SK-N-SH (cell line): ENCODE measurements around the gene ITGA1. TPM values are rescaled to one million over a fixed set of nuclear protein-coding genes. Genes with fewer than 3 reads are reported as not detected.

Experiments
- CTCF ChIA-PET: fragments of 300-600, 350-600 bp; formaldehyde crosslinking; extraction: SDS; loops from one replicate; lab custom pipeline; 2021; lab: Yijun Ruan, JAX
- POLR2A ChIA-PET: fragments of 350-600 bp; sonication (Branson Sonifier 250); formaldehyde crosslinking; extraction: SDS; loops from one replicate; lab custom pipeline; 2020; ENCODE audit warnings: antibody characterized with exemption, inconsistent platforms; lab: Yijun Ruan, JAX
- DNase-seq: peaks from one replicate; pipeline ENCODE4 v3.0.0; 2012
- H2AFZ ChIP-seq: fragments of 200-600 bp; sonication (generic); 2 replicates; pipeline ENCODE4 v1.8.1; 2016; ENCODE audit warnings: antibody characterized with exemption, mild to moderate bottlenecking, low read depth
- H3F3A ChIP-seq: fragments of 200-600 bp; sonication (generic); replicated peaks from 2 replicates; pipeline ENCODE3; 2016; ENCODE audit warnings: antibody characterized with exemption, mild to moderate bottlenecking; ENCODE audit not compliant: insufficient read depth
- H3K27ac ChIP-seq, 2 experiments: fragments of 200-500 bp in 1 of 2; fragments of 200-600 bp in 1 of 2; sonication (Bioruptor generic) in 1 of 2; sonication (generic), shearing (Covaris generic) in 1 of 2; 2 replicates each; pipeline versions ENCODE4 v1.5.1 to v1.6.1; 2014 to 2016; ENCODE audit warnings: low read depth in 2 of 2, inconsistent platforms in 1 of 2, low read length in 1 of 2, mild to moderate bottlenecking in 1 of 2, mixed read lengths in 1 of 2
- H3K27me3 ChIP-seq: fragments of 200-600 bp; sonication (generic), shearing (Covaris generic); 2 replicates; pipeline ENCODE4 v1.6.1; 2016; ENCODE audit warnings: mixed run types; ENCODE audit not compliant: insufficient read depth
- H3K36me3 ChIP-seq, 2 experiments: fragments of 200-500 bp in 1 of 2; fragments of 200-600 bp in 1 of 2; sonication (Bioruptor generic) in 1 of 2; sonication (generic) in 1 of 2; replicated peaks in 1 of 2; 2 replicates each; pipeline versions ENCODE3 to v1.5.1; 2014 to 2016; ENCODE audit warnings: low read length in 1 of 2, mild to moderate bottlenecking in 1 of 2; ENCODE audit not compliant: insufficient read depth in 2 of 2, control insufficient read depth in 1 of 2
- H3K4me1 ChIP-seq, 2 experiments: fragments of 200-500 bp in 1 of 2; fragments of 200-600 bp in 1 of 2; sonication (Bioruptor generic) in 1 of 2; sonication (generic), shearing (Covaris generic) in 1 of 2; 2 replicates each; pipeline versions ENCODE4 v1.5.1 to v1.6.1; 2014 to 2016; ENCODE audit warnings: low read depth in 1 of 2, low read length in 1 of 2, mixed run types in 1 of 2; ENCODE audit not compliant: insufficient read depth in 2 of 2, control insufficient read depth in 1 of 2
- H3K4me2 ChIP-seq: fragments of 200-600 bp; sonication (generic), shearing (Covaris generic); 2 replicates; pipeline ENCODE4 v1.6.1; 2017; ENCODE audit warnings: mixed run types
- H3K4me3 ChIP-seq, 2 experiments: fragments of 200-500 bp in 1 of 2; fragments of 200-600 bp in 1 of 2; sonication (Bioruptor generic) in 1 of 2; sonication (generic), shearing (Covaris generic) in 1 of 2; 2 replicates each; pipeline versions ENCODE4 v1.5.1 to v1.8.1; 2014 to 2016; ENCODE audit warnings: low read depth in 2 of 2, inconsistent platforms in 1 of 2, low read length in 1 of 2, mild to moderate bottlenecking in 1 of 2, mixed read lengths in 1 of 2, moderate library complexity in 1 of 2
- H3K79me2 ChIP-seq: fragments of 200-600 bp; sonication (generic); 2 replicates; pipeline ENCODE4 v1.8.1; 2017; ENCODE audit warnings: mild to moderate bottlenecking; ENCODE audit not compliant: insufficient read depth
- H3K9ac ChIP-seq: fragments of 200-600 bp; sonication (generic); 2 replicates; pipeline ENCODE4 v1.6.1; 2017; ENCODE audit warnings: mixed run types
- H3K9me2 ChIP-seq: fragments of 200-600 bp; sonication (generic); 2 replicates; pipeline ENCODE4 v1.6.1; 2017; ENCODE audit warnings: mixed run types
- H3K9me3 ChIP-seq: fragments of 200-600 bp; sonication (generic); 2 replicates; pipeline ENCODE4 v1.6.1; 2017; ENCODE audit warnings: mixed run types, mild to moderate bottlenecking, moderate library complexity
- H4K20me1 ChIP-seq: fragments of 200-600 bp; sonication (generic); 2 replicates; pipeline ENCODE4 v1.6.1; 2017; ENCODE audit warnings: mild to moderate bottlenecking, mixed run types; ENCODE audit not compliant: insufficient read depth
- EP300 ChIP-seq, 2 experiments: IDR thresholded peaks; 2 replicates each; pipeline versions ENCODE4 v1.4.0 to v1.6.1; 2012; ENCODE audit warnings: borderline replicate concordance in 1 of 2, low read depth in 1 of 2, low read length in 1 of 2
- JUND ChIP-seq: IDR thresholded peaks from 2 replicates; pipeline ENCODE4 v1.4.0; 2012
- MAX ChIP-seq: IDR thresholded peaks from 2 replicates; pipeline ENCODE4 v1.4.0; 2012; ENCODE audit warnings: low read depth
- MXI1 ChIP-seq: IDR thresholded peaks from 2 replicates; pipeline ENCODE4 v1.6.1; 2012; ENCODE audit warnings: mild to moderate bottlenecking, low read depth, low read length, improper control_type of control experiment
- RAD21 ChIP-seq: IDR thresholded peaks from 2 replicates; pipeline ENCODE4 v1.6.1; 2012; ENCODE audit warnings: mild to moderate bottlenecking, low read length
- RXRA ChIP-seq: IDR thresholded peaks from 2 replicates; pipeline ENCODE4 v1.4.0; 2012; ENCODE audit warnings: low read depth, mild to moderate bottlenecking, borderline replicate concordance
- SIN3A ChIP-seq: IDR thresholded peaks from 2 replicates; pipeline ENCODE4 v1.6.1; 2012; ENCODE audit warnings: low read depth, mild to moderate bottlenecking, low read length, moderate library complexity, borderline replicate concordance
- YY1 ChIP-seq: IDR thresholded peaks from 2 replicates; pipeline ENCODE4 v1.4.0; 2012; ENCODE audit warnings: low read depth, mild to moderate bottlenecking
- WGBS: methylation state at CpG from one replicate; pipeline ENCODE4 v1.1.6; 2017; ENCODE audit warnings: low lambda C conversion rate; 5-methylcytosine and 5-hydroxymethylcytosine counted together
- polyA plus RNA-seq, 3 experiments: library from polyadenylated mRNA; depleted of rRNA; stranded (reverse); fragments of >200 nt; gene quantifications; 2 replicates each; pipeline ENCODE4 v1.2.3, GENCODE V29; 2012
- TF ChIP-seq, protein P1 (sequence below): IDR thresholded peaks from 2 replicates; pipeline ENCODE4 v1.4.0; 2012; ENCODE audit warnings: low read depth, borderline replicate concordance

The ITGA1 gene
- polyA plus RNA-seq, 1 of the 3 experiments (the other 2 are of a cell fraction), result 7.7 TPM

DNA sequence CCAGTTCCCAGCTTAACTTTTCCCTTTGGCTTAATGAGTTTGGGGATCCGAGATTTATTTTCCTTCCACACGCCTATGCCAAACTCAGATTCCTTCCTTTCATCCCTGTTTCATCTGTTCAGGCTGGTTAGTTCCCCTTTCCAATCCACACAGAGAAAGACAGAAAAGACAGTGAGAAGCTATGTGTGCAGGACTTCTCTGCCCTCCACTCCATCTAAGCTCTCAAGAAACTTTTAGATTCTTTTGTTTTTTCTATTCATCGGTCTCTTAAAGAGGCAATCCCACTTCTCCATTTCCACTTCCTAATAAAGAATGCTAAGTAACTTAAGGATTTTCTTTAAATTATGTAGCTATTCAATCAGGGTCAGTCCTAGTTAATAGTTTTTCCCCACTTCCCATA is 11.2 kb downstream of the ITGA1 start:
- Histone ChIP-seq H3K79me2 (peaks cover 47% of the 10 kb centered on the region), H4K20me1 (peaks cover 22% of the 10 kb centered on the region), H2AFZ (peak overlapping the region; percentile 87), H3K36me3 (peaks cover 25 to 30% of the 10 kb centered on the region in 2 experiments), H3K9ac (peak overlapping the region; percentile 86), H3K9me2 (no peaks in the 10 kb centered on the region), H3K27me3 (no peaks in the 10 kb centered on the region), H3K4me2 (peak overlapping the region; percentile 89), H3K9me3 (no peaks in the 10 kb centered on the region), H3K27ac (peak overlapping the region; percentile 93 to 95), H3F3A (peaks cover 30% of the 10 kb centered on the region), H3K4me3 (peak overlapping the region; percentile 75 to 85), H3K4me1 (peaks cover 5 to 41% of the 10 kb centered on the region in 2 experiments)
- no peak for DNase-seq
- 46% methylated on average over 3 of the region's 3 CpGs for WGBS
- ChIA-PET CTCF (interaction anchor here (1.6 to 2.3 kb wide), 3 partner anchors 11 to 116 kb away, joined by 4 to 17 read pairs (median 13); partner anchors contain the start of genes ITGA1 and PELO), POLR2A (interaction anchor here (1.0 to 2.2 kb wide), 3 partner anchors 9 to 107 kb away, joined by 3 to 11 read pairs (median 3); partner anchors contain the start of genes ITGA1 and PELO)
- TF ChIP-seq EP300 (IDR thresholded peaks at IDR 0.05; ENCODE audit: borderline replicate concordance in 1 of 2, low read depth in 1 of 2, low read length in 1 of 2), result no peak
- no peak for TF ChIP-seq YY1
- TF ChIP-seq SIN3A, result no peak
- TF ChIP-seq, protein P1, sequence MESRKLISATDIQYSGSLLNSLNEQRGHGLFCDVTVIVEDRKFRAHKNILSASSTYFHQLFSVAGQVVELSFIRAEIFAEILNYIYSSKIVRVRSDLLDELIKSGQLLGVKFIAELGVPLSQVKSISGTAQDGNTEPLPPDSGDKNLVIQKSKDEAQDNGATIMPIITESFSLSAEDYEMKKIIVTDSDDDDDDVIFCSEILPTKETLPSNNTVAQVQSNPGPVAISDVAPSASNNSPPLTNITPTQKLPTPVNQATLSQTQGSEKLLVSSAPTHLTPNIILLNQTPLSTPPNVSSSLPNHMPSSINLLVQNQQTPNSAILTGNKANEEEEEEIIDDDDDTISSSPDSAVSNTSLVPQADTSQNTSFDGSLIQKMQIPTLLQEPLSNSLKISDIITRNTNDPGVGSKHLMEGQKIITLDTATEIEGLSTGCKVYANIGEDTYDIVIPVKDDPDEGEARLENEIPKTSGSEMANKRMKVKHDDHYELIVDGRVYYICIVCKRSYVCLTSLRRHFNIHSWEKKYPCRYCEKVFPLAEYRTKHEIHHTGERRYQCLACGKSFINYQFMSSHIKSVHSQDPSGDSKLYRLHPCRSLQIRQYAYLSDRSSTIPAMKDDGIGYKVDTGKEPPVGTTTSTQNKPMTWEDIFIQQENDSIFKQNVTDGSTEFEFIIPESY, result no peak
- TF ChIP-seq RAD21, result no peak
- no peak for TF ChIP-seq MXI1
- no peak for TF ChIP-seq JUND
- no peak for TF ChIP-seq RXRA
- TF ChIP-seq MAX, result no peak

DNA sequence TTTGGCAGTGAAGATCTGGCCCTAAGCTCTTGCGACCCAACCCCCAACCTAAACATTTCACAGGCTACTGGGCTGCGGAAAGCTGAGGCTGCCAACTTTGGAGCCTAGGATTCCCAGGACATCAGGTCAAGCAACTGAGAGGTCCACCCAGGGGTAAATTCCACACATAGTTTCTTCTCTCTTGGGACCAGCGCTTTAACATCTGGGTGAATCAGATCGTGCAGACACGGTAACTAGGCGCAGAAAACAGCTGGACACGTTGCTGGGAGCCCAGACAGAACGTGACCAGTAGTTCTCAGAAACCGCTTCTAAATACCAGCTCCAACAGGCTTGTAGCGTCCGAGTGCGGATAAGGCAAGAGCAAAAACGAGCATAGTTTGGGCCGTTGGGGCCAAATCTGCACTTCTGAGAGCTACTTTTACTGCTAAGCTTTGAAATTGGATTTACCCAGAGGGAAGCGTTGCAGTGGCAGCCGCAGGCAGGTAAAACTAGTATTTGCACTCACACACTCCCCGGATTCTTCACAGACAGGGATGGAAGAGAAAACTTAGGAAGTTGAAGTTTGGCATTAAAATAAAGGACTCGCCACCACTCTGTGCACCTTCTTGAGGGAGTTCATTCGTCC is 11.8 kb downstream of the ITGA1 start:
- DNase-seq, result peak; percentile 23
- Histone ChIP-seq H3K27me3 (no peaks in the 10 kb centered on the region), H3K9ac (peak overlapping the region; percentile 86), H3K36me3 (peaks cover 29 to 35% of the 10 kb centered on the region in 2 experiments), H4K20me1 (peaks cover 22% of the 10 kb centered on the region), H3K4me2 (peak overlapping the region; percentile 89), H3K4me3 (peak overlapping the region; percentile 75 to 85), H3K9me3 (no peaks in the 10 kb centered on the region), H3K4me1 (peaks cover 10 to 41% of the 10 kb centered on the region in 2 experiments), H3K27ac (peak overlapping the region; percentile 93 to 95), H3K79me2 (peaks cover 52% of the 10 kb centered on the region), H3K9me2 (no peaks in the 10 kb centered on the region), H3F3A (peaks cover 30% of the 10 kb centered on the region), H2AFZ (peak overlapping the region; percentile 87)
- WGBS, result under 1% methylated on average over 16 of the region's 19 CpGs
- CTCF ChIA-PET, result interaction anchor here (1.0 to 2.3 kb wide), 5 partner anchors 11 to 139 kb away, joined by 3 to 17 read pairs (median 4); partner anchors contain the start of genes ITGA1 and PELO
- POLR2A ChIA-PET, result interaction anchor here (1.0 to 2.2 kb wide), 3 partner anchors 9 to 108 kb away, joined by 3 to 11 read pairs (median 3); partner anchors contain the start of genes ITGA1 and PELO
- TF ChIP-seq MXI1 (peak; percentile 19), YY1 (no peak)
- TF ChIP-seq, all 33 proteins: peak for 1
